Measurements from ENCODE around the gene TNFRSF8.
A peak's percentile ranks its signal among the peaks of the same experiment; 100 is the strongest.
"Not testable (repeated sequence)": the region's sequence is repeated elsewhere in the genome, so short reads cannot be mapped to it uniquely, and the experiment has no call there.

TNFRSF8 gene

GRCh38 chr1:12038356-12039163 lies 24.5 kb upstream of the TNFRSF8 start:
- no peak for DNase-seq

- no peak for DNase-seq
Measured at GRCh38 chr1:12039164-12039525, 24.0 kb upstream of the TNFRSF8 start.

- DNase-seq = not testable (repeated sequence)
Measured at GRCh38 chr1:12039824-12040456, 23.2 kb upstream of the TNFRSF8 start.

GRCh38 chr1:12040457-12041051 lies 22.5 kb upstream of the TNFRSF8 start:
- DNase-seq = peak; percentile 88

- not testable (repeated sequence) for DNase-seq
Measured at GRCh38 chr1:12044187-12044877, 18.8 kb upstream of the TNFRSF8 start.

- DNase-seq = no peak
Measured at GRCh38 chr1:12046749-12047119, 16.4 kb upstream of the TNFRSF8 start.

- peak; percentile 22 for DNase-seq
Measured at GRCh38 chr1:12047120-12047876, 15.8 kb upstream of the TNFRSF8 start.

- DNase-seq = no peak
Measured at GRCh38 chr1:12048372-12048771, 14.7 kb upstream of the TNFRSF8 start.

- no peak for DNase-seq
Measured at GRCh38 chr1:12049616-12050015, 13.5 kb upstream of the TNFRSF8 start.

- no peak for DNase-seq
Measured at GRCh38 chr1:12051361-12051760, 11.7 kb upstream of the TNFRSF8 start.

GRCh38 chr1:12052008-12052573 lies 11.0 kb upstream of the TNFRSF8 start:
- DNase-seq = peak; percentile 80

- DNase-seq = no peak
Measured at GRCh38 chr1:12052997-12053686, 10.0 kb upstream of the TNFRSF8 start.

- DNase-seq = no peak
Measured at GRCh38 chr1:12053752-12054548, 9.2 kb upstream of the TNFRSF8 start.

GRCh38 chr1:12055259-12055658 lies 7.8 kb upstream of the TNFRSF8 start:
- DNase-seq = no peak

- no peak for DNase-seq
Measured at GRCh38 chr1:12056331-12056841, 6.7 kb upstream of the TNFRSF8 start.

- DNase-seq = no peak
Measured at GRCh38 chr1:12057382-12057781, 5.7 kb upstream of the TNFRSF8 start.

- DNase-seq = no peak
Measured at GRCh38 chr1:12057940-12058687, 5.0 kb upstream of the TNFRSF8 start.

GRCh38 chr1:12059226-12059625 lies 3.9 kb upstream of the TNFRSF8 start:
- no peak for DNase-seq

- DNase-seq = no peak
Measured at GRCh38 chr1:12059722-12060464, 3.2 kb upstream of the TNFRSF8 start.
